GM10248 (cell line): ENCODE measurements around the gene SEC14L6.
"Not testable (repeated sequence)": the region's sequence is repeated elsewhere in the genome, so short reads cannot be mapped to it uniquely, and the experiment has no call there.

Experiments used
- CTCF ChIA-PET: fragments of 300-600 bp; sonication (Branson Sonifier 250); formaldehyde crosslinking; extraction: SDS; loops from one replicate; lab custom pipeline; 2021; ENCODE audit warnings: antibody characterized with exemption; lab: Yijun Ruan, JAX
- POLR2A ChIA-PET: fragments of 350-650 bp; sonication (Branson Sonifier 250); formaldehyde crosslinking; extraction: SDS; loops from one replicate; lab custom pipeline; 2020; ENCODE audit warnings: antibody characterized with exemption; lab: Yijun Ruan, JAX
- DNase-seq: peaks from one replicate; pipeline ENCODE4 v3.0.0; 2012; ENCODE audit errors: extremely low spot score
- CTCF ChIP-seq: IDR thresholded peaks from 2 replicates; pipeline ENCODE4 v1.5.1; 2012; ENCODE audit warnings: mild to moderate bottlenecking, low read depth; ENCODE audit errors: extremely low read depth, missing control alignments, control extremely low read depth

Gene SEC14L6

GRCh38 chr22:30546616-30547015 is at the start of gene SEC14L6:
SEC14L6 (minus strand) TSS chr22:30546741; CDS start chr22:30546682, 59 bp downstream.
- TF ChIP-seq CTCF, result no peak
- ChIA-PET CTCF (no interaction called here), POLR2A (no interaction called here)
- DNase-seq, result no peak

GRCh38 chr22:30596199-30596598 is 49.7 kb upstream of the SEC14L6 start:
- ChIA-PET POLR2A (no interaction called here), CTCF (interaction anchor here (4.0 kb wide), 1 partner anchor 11 kb away, joined by 34 read pairs; the partner anchor contains the start of gene TCN2)

GRCh38 chr22:30592360-30592713 is 45.8 kb upstream of the SEC14L6 start:
- POLR2A ChIA-PET, DNase-seq: not testable (repeated sequence)
- CTCF ChIA-PET, result interaction anchor here (1.2 to 4.3 kb wide), 3 partner anchors 14 to 163 kb away, joined by 3 to 23 read pairs (median 3); partner anchors contain the start of gene TCN2

More at GRCh38 chr22:30596199-30596598, 49.7 kb upstream of the SEC14L6 start:
- no peak for TF ChIP-seq CTCF
- no peak for DNase-seq

- CTCF ChIA-PET, result interaction anchor here (0.8 to 4.3 kb wide), 5 partner anchors 10 to 163 kb away, joined by 3 to 23 read pairs (median 4); partner anchors contain the start of gene TCN2
- peak; percentile 98 for DNase-seq
- no peak for TF ChIP-seq CTCF
- POLR2A ChIA-PET, result interaction anchor here (0.5 kb wide), 1 partner anchor 41 kb away, joined by 3 read pairs; no protein-coding TSS in a partner anchor
These were observed 45.2 kb upstream of the SEC14L6 start, which contains the start of gene PES1 for GRCh38 chr22:30591588-30592359. PES1 (minus strand) TSS chr22:30591910; CDS start chr22:30591833, 77 bp downstream.

- no peak for DNase-seq
- CTCF ChIA-PET, result interaction anchor here (0.8 to 4.3 kb wide), 5 partner anchors 10 to 164 kb away, joined by 3 to 23 read pairs (median 4); partner anchors contain the start of gene TCN2
- POLR2A ChIA-PET, result interaction anchor here (0.5 kb wide), 1 partner anchor 42 kb away, joined by 3 read pairs; no protein-coding TSS in a partner anchor
- no peak for TF ChIP-seq CTCF
These were observed 44.6 kb upstream of the SEC14L6 start for GRCh38 chr22:30591191-30591587.

GRCh38 chr22:30586414-30586813 is 39.9 kb upstream of the SEC14L6 start:
- no peak for TF ChIP-seq CTCF
- POLR2A ChIA-PET, result no interaction called here
- no peak for DNase-seq
- CTCF ChIA-PET, result no interaction called here

GRCh38 chr22:30584441-30584840 is 37.9 kb upstream of the SEC14L6 start:
- CTCF ChIA-PET, result no interaction called here

More at GRCh38 chr22:30584441-30584840, 37.9 kb upstream of the SEC14L6 start:
- POLR2A ChIA-PET, result no interaction called here
- DNase-seq, result no peak
- TF ChIP-seq CTCF, result no peak
